ENCODE data around the gene PLB1.
"Not testable (repeated sequence)": the region's sequence is repeated elsewhere in the genome, so short reads cannot be mapped to it uniquely, and the experiment has no call there.

The PLB1 gene

DNA sequence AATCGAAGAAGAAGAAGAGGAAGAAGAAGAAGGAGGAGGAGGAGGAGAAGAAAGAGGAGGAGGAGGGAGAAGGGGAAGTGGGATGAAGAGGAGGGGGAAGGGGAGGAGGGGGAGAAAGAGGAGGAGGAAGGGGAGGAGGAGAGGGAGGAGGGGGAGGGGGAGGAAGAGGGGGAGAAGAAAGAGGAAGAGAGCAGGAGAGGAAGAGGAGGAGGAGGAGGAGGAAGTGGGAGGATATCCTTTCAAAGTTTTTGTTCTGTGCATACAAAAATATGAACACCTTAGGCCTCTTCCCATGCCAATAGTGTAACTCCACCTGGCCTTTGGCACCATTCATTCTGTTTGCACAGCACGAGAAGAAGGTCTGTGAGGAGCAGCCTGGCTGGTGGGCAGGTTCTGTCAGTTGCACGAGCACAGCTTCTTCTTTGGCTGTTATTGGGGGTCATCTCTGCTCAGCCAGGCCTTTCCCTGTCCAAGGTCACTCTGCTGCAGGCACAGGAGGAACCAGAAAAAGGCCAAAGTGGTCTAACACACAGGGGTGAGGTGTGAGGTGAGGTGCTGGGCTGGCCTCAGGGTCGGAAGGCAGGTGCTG, 25.8 kb upstream of the PLB1 start:
- DNase-seq (ENCODE audit: low read depth): no peak

DNA sequence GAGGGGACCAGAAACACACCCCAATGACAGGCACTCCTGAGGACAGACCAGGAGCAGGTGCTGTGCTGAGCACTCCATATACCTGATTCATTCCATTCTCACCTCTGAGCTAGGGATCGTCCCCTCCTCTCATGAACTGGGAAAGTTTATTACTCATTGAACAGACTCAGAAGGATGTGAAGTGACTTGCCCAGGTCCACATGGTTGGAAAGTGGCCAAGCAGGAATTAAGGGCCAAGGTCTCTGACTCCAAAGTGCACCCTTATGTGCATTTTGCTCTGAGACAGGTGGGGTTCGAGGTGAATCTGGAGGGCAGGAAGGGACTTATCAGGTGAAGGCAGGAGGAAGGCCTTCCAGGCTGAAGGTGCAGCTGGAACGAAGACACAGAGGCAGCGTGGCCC, 25.1 kb upstream of the PLB1 start:
- no peak for DNase-seq (ENCODE audit: low read depth)

GRCh38 chr2:28471214-28471613, 24.6 kb upstream of the PLB1 start:
- no peak for DNase-seq (ENCODE audit: low read depth)

DNA sequence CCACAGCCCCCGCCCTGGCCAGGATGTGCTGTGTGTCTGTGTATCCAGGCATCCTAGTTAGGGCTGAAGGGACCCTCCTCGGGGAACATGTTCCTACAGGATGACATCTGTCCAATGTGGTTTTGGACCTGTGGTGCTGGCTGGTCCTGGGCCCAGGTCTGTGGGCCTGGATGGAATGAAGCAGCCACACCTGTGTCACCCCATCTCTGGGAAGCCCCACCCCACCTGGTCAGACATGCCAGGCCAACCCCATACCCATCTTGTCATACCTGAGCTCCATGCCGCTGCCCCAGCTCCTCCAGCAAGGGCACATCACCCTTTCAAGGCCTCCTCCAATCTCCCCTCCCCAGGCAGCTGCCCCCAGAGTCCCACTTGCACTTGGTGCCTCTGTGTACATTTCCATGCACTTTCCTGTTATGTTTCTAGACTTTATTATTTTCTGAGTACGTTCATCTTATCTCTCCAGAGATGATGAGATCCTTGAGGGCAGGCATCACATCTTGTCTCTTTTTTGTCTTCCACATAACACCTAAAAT, 24.1 kb upstream of the PLB1 start:
- DNase-seq (ENCODE audit: low read depth): no peak

DNA sequence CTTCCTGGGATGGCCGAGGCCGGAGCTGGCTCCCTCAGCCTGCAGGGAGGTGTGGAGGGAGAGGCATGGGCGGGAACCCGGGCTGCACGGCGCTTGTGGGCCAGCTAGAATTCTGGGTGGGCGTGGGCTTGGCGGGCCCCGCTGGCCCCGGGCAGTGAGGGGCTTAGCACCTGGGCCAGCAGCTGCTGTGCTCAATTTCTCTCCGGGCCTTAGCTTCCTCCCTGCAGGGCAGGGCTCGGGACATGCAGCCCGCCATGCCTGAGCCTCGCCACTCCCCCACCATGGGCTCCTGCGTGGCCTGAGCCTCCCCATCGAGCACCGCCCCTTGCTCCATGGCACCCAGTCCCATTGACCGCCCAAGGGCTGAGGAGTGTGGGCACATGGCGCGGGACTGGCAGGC, 23.2 kb upstream of the PLB1 start:
- not testable (repeated sequence) for DNase-seq (ENCODE audit: low read depth)

GRCh38 chr2:28475088-28475595, 20.7 kb upstream of the PLB1 start:
- no peak for DNase-seq (ENCODE audit: low read depth)

- no peak for DNase-seq (ENCODE audit: low read depth)
These were observed 18.8 kb upstream of the PLB1 start for GRCh38 chr2:28477087-28477486.

GRCh38 chr2:28477645-28478044, 18.2 kb upstream of the PLB1 start:
- no peak for DNase-seq (ENCODE audit: low read depth)

DNA sequence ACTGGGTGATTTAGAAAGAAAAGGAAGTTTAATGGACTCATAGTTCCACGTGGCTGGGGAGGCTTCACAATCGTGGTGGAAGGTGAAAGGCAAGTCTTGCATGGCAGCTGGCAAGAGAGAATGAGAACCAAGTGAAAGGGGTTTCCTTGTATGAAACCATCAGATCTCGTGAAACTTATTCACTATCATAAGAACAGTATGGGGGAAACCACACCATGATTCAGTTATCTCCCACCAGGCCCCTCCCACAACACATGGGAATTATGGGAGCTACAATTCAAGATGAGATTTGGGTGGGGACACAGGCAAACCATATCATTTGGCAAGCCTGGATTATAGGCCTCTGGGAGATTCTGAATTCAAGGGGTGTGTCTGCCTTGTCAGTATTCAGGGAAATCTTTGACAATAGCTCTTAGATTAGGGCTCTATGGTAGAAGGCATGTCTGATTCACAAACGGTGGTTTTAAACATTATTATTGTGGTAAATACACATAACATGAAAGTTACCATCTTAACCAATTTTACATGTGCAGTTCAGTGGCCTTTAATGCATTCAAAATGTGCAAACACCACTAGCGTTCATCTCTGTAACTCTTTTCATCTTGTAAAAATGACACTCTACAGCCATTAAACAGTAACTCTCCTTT, 15.3 kb upstream of the PLB1 start:
- no peak for DNase-seq (ENCODE audit: low read depth)

GRCh38 chr2:28481905-28482304, 14.0 kb upstream of the PLB1 start:
- no peak for DNase-seq (ENCODE audit: low read depth)

- no peak for DNase-seq (ENCODE audit: low read depth)
These were observed 11.0 kb upstream of the PLB1 start for GRCh38 chr2:28484835-28485234.

- DNase-seq (ENCODE audit: low read depth): no peak
These were observed 9.3 kb upstream of the PLB1 start for GRCh38 chr2:28486526-28486925.

- DNase-seq (ENCODE audit: low read depth): no peak
These were observed 8.6 kb upstream of the PLB1 start for GRCh38 chr2:28487258-28487657.

DNA sequence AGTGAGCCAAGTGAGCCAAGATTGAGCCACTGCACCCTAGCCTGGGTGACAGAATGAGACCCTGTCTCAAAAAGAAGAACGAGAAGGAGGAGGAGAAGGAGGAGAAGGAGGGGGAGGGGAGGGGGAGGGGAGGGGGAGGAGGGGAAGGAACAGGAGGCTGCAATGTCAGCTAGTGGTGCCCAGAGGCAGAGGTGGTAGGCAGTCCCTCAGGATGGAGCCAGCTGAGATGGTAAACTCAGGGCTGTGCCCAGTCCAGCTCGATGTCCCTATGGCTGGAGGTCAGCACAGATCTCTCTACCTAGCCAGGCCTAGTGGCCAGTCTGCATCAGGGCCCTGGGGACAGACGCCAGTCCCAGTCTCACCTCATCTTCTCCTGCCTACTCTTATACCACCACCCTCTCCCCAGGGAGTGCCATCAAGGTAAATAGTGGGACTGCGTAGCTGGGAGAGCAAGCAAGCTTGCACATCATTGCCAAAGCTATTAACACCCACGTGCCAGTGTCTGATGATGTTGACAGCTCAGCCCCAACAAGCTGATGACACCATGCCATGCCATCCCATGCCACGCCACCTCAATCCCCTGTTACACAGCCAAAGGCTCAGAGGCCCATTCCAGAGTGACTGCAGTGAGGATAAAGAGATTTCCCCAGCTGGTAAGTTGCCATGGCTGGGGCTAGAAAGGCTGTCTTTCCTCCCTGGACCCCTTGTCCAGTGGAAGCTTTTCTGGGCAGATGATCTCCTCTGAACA, 7.6 kb upstream of the PLB1 start:
- no peak for DNase-seq (ENCODE audit: low read depth)

DNA sequence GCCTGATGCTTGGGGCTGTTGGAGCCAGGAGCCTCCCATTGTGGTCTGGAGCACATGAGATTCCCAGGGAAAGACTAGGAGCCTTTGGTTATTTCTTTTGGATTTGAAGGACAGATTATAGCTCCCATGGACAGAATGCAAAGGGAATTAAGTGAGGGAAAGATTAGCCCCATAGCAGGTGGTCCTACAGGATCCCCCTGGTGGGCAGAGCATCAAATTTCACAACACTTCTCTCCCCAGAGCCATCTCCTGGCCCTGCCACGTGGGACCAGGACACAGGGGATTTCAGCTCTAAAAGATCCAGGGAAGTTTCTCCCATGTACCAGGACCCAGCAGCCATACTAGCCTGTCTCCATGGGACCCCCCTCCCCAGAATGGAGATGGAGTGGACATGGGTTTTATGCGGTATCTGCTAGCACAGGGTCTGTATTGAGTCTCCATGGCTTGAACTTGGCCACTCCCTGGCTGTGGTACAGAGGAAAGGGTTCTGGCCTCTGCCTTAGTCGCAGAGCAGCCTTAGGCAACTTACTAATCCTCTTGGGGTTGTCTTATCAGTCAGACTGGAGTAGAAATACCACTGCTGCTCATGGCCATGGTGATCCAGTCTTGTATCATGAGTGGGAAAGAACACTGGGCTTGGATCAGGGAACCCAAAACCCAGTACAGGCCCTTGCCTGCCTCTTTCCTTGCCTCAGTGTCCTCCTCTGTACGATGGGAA, 6.8 kb upstream of the PLB1 start:
- no peak for DNase-seq (ENCODE audit: low read depth)

- no peak for DNase-seq (ENCODE audit: low read depth)
These were observed 5.3 kb upstream of the PLB1 start for GRCh38 chr2:28490558-28490957.

- DNase-seq (ENCODE audit: low read depth): no peak
These were observed 3.6 kb upstream of the PLB1 start for GRCh38 chr2:28492282-28492681.

- no peak for DNase-seq (ENCODE audit: low read depth)
These were observed 2.2 kb upstream of the PLB1 start for GRCh38 chr2:28493636-28494035.

DNA sequence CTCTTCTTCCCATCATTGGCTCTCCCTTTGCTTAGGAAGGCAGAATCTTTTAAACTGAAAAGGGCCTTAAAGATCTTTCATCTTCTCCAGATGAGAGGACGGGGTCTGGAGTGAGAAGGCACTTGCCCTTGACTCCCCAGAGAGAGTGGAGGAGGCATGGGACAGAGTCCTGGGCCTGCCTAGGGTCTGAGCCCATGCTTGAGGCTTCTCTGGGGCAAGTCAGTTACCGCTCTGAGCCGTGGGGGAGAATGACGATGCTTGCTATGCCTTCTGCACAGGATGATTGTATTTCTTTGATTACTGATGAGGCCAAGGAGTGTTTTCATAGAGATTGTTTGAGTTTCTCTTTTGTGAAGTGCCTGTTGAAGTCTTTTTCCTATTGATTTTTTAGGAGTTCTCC, 921 bp downstream of the PLB1 start:
- DNase-seq (ENCODE audit: low read depth): no peak

GRCh38 chr2:28497206-28497605, 1.3 kb downstream of the PLB1 start:
- DNase-seq (ENCODE audit: low read depth): no peak

GRCh38 chr2:28499282-28499681, 3.4 kb downstream of the PLB1 start:
- DNase-seq (ENCODE audit: low read depth): no peak

- no peak for DNase-seq (ENCODE audit: low read depth)
These were observed 9.5 kb downstream of the PLB1 start for GRCh38 chr2:28505361-28505760.
